GM12878 (cell line): ENCODE results near the gene POU2F1. TPM values are rescaled to one million over a fixed set of nuclear protein-coding genes. Genes with fewer than 3 reads are reported as not detected.
A peak's percentile ranks its signal among the peaks of the same experiment; 100 is the strongest.

Experiments
- ATAC-seq: fragments of 200-7000 bp; cut with Tn5 transposase; 3 replicates; pipeline ENCODE4 v1.9.1; 2020; ENCODE audit warnings: mild to moderate bottlenecking, moderate library complexity
- BruUV-seq: library from RNA; stranded (reverse); fragments of 400-500 nt; replicated peaks from 2 replicates; lab custom pipeline; 2021; lab: Mats Ljungman, UMichigan
- CTCF ChIA-PET: fragments of 300-600 bp; sonication (Branson Sonifier 250); formaldehyde crosslinking; extraction: SDS; loops from one replicate; lab custom pipeline; 2021; ENCODE audit warnings: inconsistent platforms; lab: Yijun Ruan, JAX
- POLR2A ChIA-PET: fragments of 350-600 bp; formaldehyde crosslinking; extraction: SDS; loops from one replicate; lab custom pipeline; 2021; ENCODE audit warnings: inconsistent platforms; lab: Charles Lee
- RAD21 ChIA-PET: fragments of 300-600 bp; sonication (Branson Sonifier 250); formaldehyde crosslinking; loops from one replicate; lab custom pipeline; 2023; ENCODE audit warnings: antibody characterized with exemption; ENCODE audit not compliant: unreplicated experiment; lab: Charles Lee
- SMC1A ChIA-PET: fragments of 300-600 bp; sonication (Branson Sonifier 250); formaldehyde crosslinking; loops from one replicate; lab custom pipeline; 2023; ENCODE audit not compliant: unreplicated experiment, uncharacterized antibody; lab: Charles Lee
- DNase-seq: peaks from one replicate; pipeline ENCODE4 v3.0.0-alpha.2; 2011; ENCODE audit warnings: low read depth, low spot score
- FAIRE-seq: peaks from 3 replicates; lab custom pipeline; 2011; peaks lifted over from hg19 to GRCh38; lab: Jason Lieb, UNC
- H2AFZ ChIP-seq: 2 replicates; pipeline ENCODE4 v1.6.0; 2011; ENCODE audit warnings: low read depth, low read length, control low read depth; ENCODE audit not compliant: control insufficient read depth
- H3K27ac ChIP-seq: 2 replicates; pipeline ENCODE4 v1.5.1; 2011; ENCODE audit warnings: control low read depth; ENCODE audit not compliant: control insufficient read depth, insufficient read depth
- H3K27me3 ChIP-seq, 2 experiments: replicated peaks in 1 of 2; 2 replicates each; pipeline versions ENCODE4 v1.6.0 to v1.6.1; 2011; ENCODE audit warnings: low read length in 1 of 2; ENCODE audit not compliant: control insufficient read depth in 2 of 2, insufficient read depth in 2 of 2
- H3K36me3 ChIP-seq, 2 experiments: 2 replicates each; pipeline ENCODE4 v1.5.1; 2011; ENCODE audit warnings: low read length in 1 of 2; ENCODE audit not compliant: control insufficient read depth in 2 of 2, insufficient read depth in 2 of 2
- H3K4me1 ChIP-seq: 2 replicates; pipeline ENCODE4 v1.6.1; 2011; ENCODE audit warnings: mild to moderate bottlenecking, low read length, moderate library complexity, mixed read lengths; ENCODE audit not compliant: control insufficient read depth, insufficient read depth
- H3K4me2 ChIP-seq: 2 replicates; pipeline ENCODE4 v1.6.0; 2011; ENCODE audit warnings: control low read depth; ENCODE audit not compliant: control insufficient read depth, insufficient read depth
- H3K4me3 ChIP-seq: fragments of 200-600 bp; sonication (generic); 2 replicates; pipeline ENCODE4 v1.5.1; 2016
- H3K79me2 ChIP-seq: 2 replicates; pipeline ENCODE4 v1.6.0; 2011; ENCODE audit warnings: low read length; ENCODE audit not compliant: control insufficient read depth, insufficient read depth
- H3K9ac ChIP-seq: 2 replicates; pipeline ENCODE4 v1.8.0; 2011; ENCODE audit warnings: low read length, control low read depth, mixed read lengths; ENCODE audit not compliant: control insufficient read depth, insufficient read depth
- H3K9me3 ChIP-seq: replicated peaks from 3 replicates; pipeline ENCODE4 v1.5.1; 2011; ENCODE audit warnings: mild to moderate bottlenecking, low read length; ENCODE audit not compliant: control insufficient read depth, insufficient read depth
- H4K20me1 ChIP-seq: 2 replicates; pipeline ENCODE4 v1.6.0; 2011; ENCODE audit not compliant: control insufficient read depth, insufficient read depth
- BHLHE40 ChIP-seq, 2 experiments: fragments of 450-650 bp in 1 of 2; IDR thresholded peaks; 2 replicates each; pipeline ENCODE4 v1.6.1; 2011 to 2017; ENCODE audit warnings: low read depth in 2 of 2, borderline replicate concordance in 1 of 2, improper control_type of control experiment in 1 of 2, low read length in 1 of 2, mild to moderate bottlenecking in 1 of 2
- LARP7 ChIP-seq: fragments of 450-650 bp; IDR thresholded peaks from 2 replicates; pipeline ENCODE4 v1.6.1; 2017; ENCODE audit warnings: mild to moderate bottlenecking
- SMARCA5 ChIP-seq: fragments of 450-650 bp; IDR thresholded peaks from 2 replicates; pipeline ENCODE4 v1.6.1; 2017; ENCODE audit warnings: mild to moderate bottlenecking
- WGBS: methylation state at CpG from one replicate; pipeline ENCODE4 v1.1.6; 2016; ENCODE audit warnings: low lambda C conversion rate; ENCODE audit not compliant: insufficient replicate concordance, insufficient coverage; ENCODE audit errors: missing lambda C conversion rate; 5-methylcytosine and 5-hydroxymethylcytosine counted together
- in situ Hi-C: fragments of 300-500 bp; cut with MboI; formaldehyde crosslinking; loops from 9 replicates; pipeline ENCODE4 v1.14.3; 2018; ENCODE audit warnings: mixed read lengths
- intact Hi-C: fragments of 100-400 bp; cut with micrococcal nuclease; formaldehyde crosslinking; loops from one replicate; pipeline ENCODE4 v1.14.2; 2022; ENCODE audit not compliant: unreplicated experiment
- polyA plus RNA-seq, 11 experiments: library from polyadenylated mRNA; depleted of rRNA in 4 of 11; unstranded in 6 of 11; stranded (reverse) in 5 of 11; fragments of >200 nt; fragmentation: Nextera tagmentation in 4 of 11; fragmentation: Illumina TruSeq in 1 of 11; extraction: Ambion mirVana in 4 of 11; extraction: Trizol in 1 of 11; gene quantifications; 1 replicate in 1 of 11; 2 replicates in 10 of 11; pipeline versions ENCODE4 v1.2.1 to v1.2.3, GENCODE V29; 2011 to 2016; ENCODE audit warnings: inconsistent platforms in 2 of 11, missing spikeins in 2 of 11, low read depth in 1 of 11
- total RNA-seq, 4 experiments: library from RNA; depleted of rRNA in 3 of 4; stranded (reverse); fragments of >200 nt in 3 of 4; fragmentation: Illumina TruSeq in 1 of 4; extraction: Trizol in 1 of 4; gene quantifications; 2 replicates each; pipeline versions ENCODE4 v1.2.1 to v1.2.3, GENCODE V29; 2013 to 2021
- TF ChIP-seq, protein P1 (sequence below), 3 experiments: IDR thresholded peaks in 2 of 3; conservative IDR thresholded peaks in 1 of 3; 2 replicates each; pipeline ENCODE4 v1.5.1; 2011; ENCODE audit warnings: low read depth in 3 of 3, low read length in 3 of 3, mild to moderate bottlenecking in 3 of 3, control low read depth in 2 of 3, moderate library complexity in 2 of 3, inconsistent platforms in 1 of 3, mixed read lengths in 1 of 3; ENCODE audit not compliant: control insufficient read depth in 2 of 3, insufficient read depth in 1 of 3; ENCODE audit errors: extremely low read depth in 1 of 3

Gene POU2F1
- total and polyA plus RNA-seq, 10 of the 15 experiments (the other 5 are each of a cell fraction or from before 2014, with no cell fraction given) = 2.5 to 21.7 (median 12.5) TPM

GRCh38 chr1:167454304-167454893 is 233.7 kb downstream of the POU2F1 start:
- H3K9me3 ChIP-seq = no peaks in the 10 kb centered on the region
- SMC1A ChIA-PET = interaction anchor here (0.8 to 5.2 kb wide), 7 partner anchors 11 to 104 kb away, joined by 3 to 34 read pairs (median 7); no protein-coding TSS in a partner anchor
- H3K79me2 ChIP-seq = no peaks in the 10 kb centered on the region
- CTCF ChIA-PET = interaction anchor here (0.6 to 4.2 kb wide), 12 partner anchors 7 to 637 kb away, joined by 3 to 32 read pairs (median 3); partner anchors contain the start of genes CREG1 and POU2F1
- H4K20me1 ChIP-seq = no peaks in the 10 kb centered on the region
- peak overlapping the region; percentile 81 for H3K4me2 ChIP-seq
- WGBS = 27% methylated on average over 19 of the region's 19 CpGs
- peak overlapping the region; percentile 81 for H2AFZ ChIP-seq
- no peak overlapping the region; the same call in 1 of the 2 replicates for H3K27ac ChIP-seq
- no peak for DNase-seq
- TF ChIP-seq, protein P1, sequence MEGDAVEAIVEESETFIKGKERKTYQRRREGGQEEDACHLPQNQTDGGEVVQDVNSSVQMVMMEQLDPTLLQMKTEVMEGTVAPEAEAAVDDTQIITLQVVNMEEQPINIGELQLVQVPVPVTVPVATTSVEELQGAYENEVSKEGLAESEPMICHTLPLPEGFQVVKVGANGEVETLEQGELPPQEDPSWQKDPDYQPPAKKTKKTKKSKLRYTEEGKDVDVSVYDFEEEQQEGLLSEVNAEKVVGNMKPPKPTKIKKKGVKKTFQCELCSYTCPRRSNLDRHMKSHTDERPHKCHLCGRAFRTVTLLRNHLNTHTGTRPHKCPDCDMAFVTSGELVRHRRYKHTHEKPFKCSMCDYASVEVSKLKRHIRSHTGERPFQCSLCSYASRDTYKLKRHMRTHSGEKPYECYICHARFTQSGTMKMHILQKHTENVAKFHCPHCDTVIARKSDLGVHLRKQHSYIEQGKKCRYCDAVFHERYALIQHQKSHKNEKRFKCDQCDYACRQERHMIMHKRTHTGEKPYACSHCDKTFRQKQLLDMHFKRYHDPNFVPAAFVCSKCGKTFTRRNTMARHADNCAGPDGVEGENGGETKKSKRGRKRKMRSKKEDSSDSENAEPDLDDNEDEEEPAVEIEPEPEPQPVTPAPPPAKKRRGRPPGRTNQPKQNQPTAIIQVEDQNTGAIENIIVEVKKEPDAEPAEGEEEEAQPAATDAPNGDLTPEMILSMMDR (IDR thresholded peaks at IDR 0.05 in 2 of 3, conservative IDR thresholded peaks at IDR 0.05 in 1 of 3; ENCODE audit: control insufficient read depth in 2 of 3, extremely low read depth in 1 of 3, insufficient read depth in 1 of 3, low read depth in 3 of 3, low read length in 3 of 3) = no peak
- TF ChIP-seq LARP7 (0 out of 2 replicates have a peak, but pooled peaks have one; percentile 20), BHLHE40 (IDR thresholded peaks at IDR 0.05; ENCODE audit: borderline replicate concordance in 1 of 2, low read depth in 2 of 2, low read length in 1 of 2) (0 out of 4 replicates have a peak, but pooled peaks of 1 of the 2 experiments have one; percentile 22), SMARCA5 (0 out of 2 replicates have a peak, but pooled peaks have one; percentile 11)
- TF ChIP-seq, all 136 proteins: peak for 3
- Histone ChIP-seq H3K4me3 (peak overlapping the region; percentile 80), H3K27me3 (no peaks in the 10 kb centered on the region), H3K4me1 (peaks cover 5% of the 10 kb centered on the region), H3K36me3 (no peaks in the 10 kb centered on the region), H3K9ac (peak overlapping the region; percentile 71)
- ATAC-seq (no peak), FAIRE-seq (no peak)
- in situ Hi-C loops (no loop called here), intact Hi-C loops (no loop called here)
- POLR2A ChIA-PET = interaction anchor here (1.2 to 2.1 kb wide), 2 partner anchors 46 to 99 kb away, joined by 6 read pairs; partner anchors contain the start of gene CREG1
- RAD21 ChIA-PET = interaction anchor here (0.7 to 5.5 kb wide), 8 partner anchors 14 to 208 kb away, joined by 3 to 35 read pairs (median 3); no protein-coding TSS in a partner anchor
- no TSS peak for BruUV-seq
